GM19351 (cell line): ENCODE results near the gene FAM43B.

Source experiments
- ATAC-seq: cut with Tn5 transposase; IDR thresholded peaks from one replicate; pipeline ENCODE4 v1.9.1; 2021; ENCODE audit warnings: mild to moderate bottlenecking, moderate library complexity; ENCODE audit not compliant: unreplicated experiment

The FAM43B gene

GRCh38 chr1:20551161-20551560 is 1.2 kb upstream of the FAM43B start:
- ATAC-seq = no peak

DNA sequence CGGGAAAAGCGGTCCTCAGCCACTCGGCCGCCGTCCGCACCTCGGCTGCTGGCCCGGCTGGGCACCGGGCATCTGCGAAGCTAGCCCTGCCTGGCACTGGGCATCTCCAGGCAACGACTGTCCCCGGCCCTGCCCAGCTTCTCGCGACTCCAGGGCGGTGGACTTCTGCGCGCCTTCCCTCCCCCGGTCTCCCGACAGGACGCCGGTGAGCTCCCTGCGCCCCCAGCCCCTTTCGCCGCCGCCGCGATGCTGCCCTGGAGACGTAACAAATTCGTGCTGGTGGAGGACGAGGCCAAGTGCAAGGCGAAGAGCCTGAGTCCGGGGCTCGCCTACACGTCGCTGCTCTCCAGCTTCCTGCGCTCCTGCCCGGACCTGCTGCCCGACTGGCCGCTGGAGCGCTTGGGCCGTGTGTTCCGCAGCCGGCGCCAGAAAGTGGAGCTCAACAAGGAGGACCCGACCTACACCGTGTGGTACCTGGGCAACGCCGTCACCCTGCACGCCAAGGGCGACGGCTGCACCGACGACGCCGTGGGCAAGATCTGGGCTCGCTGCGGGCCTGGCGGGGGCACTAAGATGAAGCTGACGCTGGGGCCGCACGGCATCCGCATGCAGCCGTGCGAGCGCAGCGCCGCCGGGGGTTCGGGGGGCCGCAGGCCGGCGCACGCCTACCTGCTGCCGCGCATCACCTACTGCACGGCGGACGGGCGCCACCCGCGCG is 514 bp downstream of the FAM43B start:
- ATAC-seq = no peak

- ATAC-seq = no peak
Measured at GRCh38 chr1:20555025-20555757, 2.8 kb downstream of the FAM43B start.

DNA sequence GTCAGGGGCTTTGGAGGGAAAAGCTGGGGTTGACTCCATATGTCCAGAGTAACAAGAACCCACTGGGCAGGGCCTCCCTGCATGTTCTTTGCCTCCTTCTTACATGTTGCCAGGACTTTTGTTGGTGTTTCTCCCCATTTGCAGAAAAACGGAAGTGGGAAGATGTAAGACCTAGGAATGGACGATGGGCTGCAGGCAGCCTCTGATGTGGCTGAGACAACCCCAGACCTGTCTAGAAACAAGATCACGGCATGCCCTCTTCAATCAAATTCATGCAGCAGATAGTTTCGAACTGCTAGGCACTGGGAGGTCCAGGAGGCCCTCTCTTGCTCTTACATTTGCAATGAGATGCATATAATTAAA is 3.4 kb downstream of the FAM43B start:
- no peak for ATAC-seq

DNA sequence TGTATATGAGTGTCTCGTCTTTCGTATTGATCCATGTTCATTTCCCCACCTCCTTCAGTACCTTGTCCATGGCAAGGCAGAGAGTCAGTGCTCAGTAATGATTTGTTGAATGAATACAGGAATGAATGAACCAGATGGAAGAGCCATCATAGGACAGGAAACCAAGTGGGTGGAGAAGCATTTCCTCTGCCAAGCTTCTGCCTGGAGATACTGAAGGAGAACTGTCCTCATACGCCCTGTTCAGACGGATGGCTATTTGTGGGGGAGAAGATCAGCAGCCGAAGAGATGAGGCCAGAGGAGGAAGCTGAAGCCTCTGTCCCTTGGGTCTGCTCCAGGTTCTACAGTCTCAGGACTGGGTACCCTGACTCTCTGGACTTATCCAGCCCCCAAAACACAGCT is 5.8 kb downstream of the FAM43B start:
- no peak for ATAC-seq

DNA sequence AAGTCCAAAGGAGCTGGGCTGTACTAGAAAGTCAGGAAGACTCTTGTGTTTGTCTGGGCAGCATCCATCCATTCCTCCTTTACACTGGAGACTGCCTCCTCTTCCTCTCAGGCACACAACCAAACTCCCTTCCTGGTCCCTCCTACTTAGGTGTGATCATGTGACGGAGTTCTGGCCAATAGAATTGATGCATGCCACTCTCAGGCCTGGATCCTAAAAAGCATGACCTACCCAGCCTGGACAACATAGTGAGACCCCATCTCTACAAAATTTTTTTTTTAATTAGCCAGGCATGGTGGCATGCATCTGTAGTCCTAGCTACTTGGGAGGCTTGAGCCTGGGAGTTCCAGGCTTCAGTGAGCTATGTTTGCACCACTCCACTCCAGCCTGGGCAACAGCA is 8.6 kb downstream of the FAM43B start:
- ATAC-seq = no peak

GRCh38 chr1:20565234-20565633 is 12.9 kb downstream of the FAM43B start:
- ATAC-seq = no peak

- no peak for ATAC-seq
Measured at GRCh38 chr1:20569523-20570098, 17.2 kb downstream of the FAM43B start.

- no peak for ATAC-seq
Measured at GRCh38 chr1:20571427-20571826, 19.1 kb downstream of the FAM43B start.

- no peak for ATAC-seq
Measured at GRCh38 chr1:20573987-20574386, 21.6 kb downstream of the FAM43B start.

GRCh38 chr1:20574686-20575540 is 22.5 kb downstream of the FAM43B start:
- ATAC-seq = no peak

GRCh38 chr1:20575541-20576336 is 23.4 kb downstream of the FAM43B start:
- ATAC-seq = no peak

GRCh38 chr1:20578062-20578461 is 25.7 kb downstream of the FAM43B start:
- ATAC-seq = no peak

- ATAC-seq = no peak
Measured at GRCh38 chr1:20578721-20579395, 26.5 kb downstream of the FAM43B start.

DNA sequence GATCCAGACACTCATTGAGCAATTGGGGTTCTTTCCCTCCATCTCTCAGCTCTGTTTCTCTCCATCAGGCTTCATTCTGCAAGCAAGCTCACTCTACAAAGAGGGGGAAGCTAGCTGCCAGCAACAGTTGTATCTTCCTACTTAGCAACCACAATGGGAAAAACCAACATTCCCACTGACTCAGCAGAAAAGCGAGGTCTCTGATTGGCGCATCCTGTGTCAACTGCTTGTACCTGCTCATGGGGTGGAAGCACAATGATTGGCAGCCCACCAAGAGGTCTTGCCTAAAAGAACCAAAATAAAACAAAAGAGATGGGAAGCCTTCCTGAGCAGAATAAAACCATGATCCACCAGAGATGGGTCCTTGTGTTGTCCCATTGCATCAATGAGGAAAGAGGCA is 32.5 kb downstream of the FAM43B start:
- ATAC-seq = no peak

DNA sequence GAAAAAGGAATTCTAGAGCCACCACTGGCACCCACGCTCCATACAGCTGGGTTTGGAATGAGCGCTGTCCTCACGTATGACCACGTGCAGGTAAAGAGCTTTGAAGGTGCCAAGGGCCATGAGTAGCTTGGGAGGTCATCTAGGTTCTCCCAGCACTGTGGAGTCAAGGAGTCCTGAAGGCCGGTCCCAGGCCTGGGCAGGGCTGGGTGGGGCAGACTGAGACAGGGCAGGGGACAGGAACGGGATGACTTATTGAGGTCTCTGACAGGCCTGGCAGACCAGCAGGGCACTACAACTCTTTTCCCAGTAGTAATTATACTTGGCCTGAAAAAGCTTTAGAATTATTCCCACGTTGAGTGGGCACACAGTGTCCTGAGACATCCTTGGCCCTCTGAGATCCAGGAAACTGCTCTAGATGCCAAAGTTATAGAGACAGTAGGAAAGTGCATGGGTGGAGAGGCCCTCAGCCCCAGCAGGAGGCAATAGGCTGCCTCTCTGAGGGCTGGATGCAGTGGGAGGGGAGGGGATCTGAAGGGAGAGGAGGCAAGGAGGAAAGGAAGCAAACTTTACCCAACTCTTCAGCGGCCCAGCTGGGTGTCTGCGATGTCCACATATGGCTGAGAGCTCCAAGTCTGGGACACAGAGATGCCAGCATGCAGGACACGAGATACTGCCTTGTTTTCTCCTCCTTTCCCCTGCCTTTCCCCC is 34.7 kb downstream of the FAM43B start:
- ATAC-seq = no peak

DNA sequence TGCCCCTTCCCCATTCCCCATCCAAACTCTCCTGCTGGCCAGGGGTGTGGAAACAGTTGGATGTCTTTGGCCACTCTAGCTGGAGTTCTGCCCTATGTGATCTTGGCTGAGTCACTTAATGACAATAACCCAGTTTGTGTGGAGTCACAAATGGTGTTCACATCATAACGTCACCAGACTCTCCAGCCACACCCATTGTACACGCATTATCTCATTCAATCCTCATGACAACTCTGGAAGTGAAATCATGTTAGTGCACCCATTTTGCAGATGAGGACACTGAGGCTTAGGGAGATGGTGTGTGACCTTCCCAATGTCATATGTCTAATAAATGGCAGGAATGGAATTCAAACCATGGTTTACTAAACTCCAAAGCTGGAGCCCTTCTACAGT is 35.3 kb downstream of the FAM43B start:
- no peak for ATAC-seq

DNA sequence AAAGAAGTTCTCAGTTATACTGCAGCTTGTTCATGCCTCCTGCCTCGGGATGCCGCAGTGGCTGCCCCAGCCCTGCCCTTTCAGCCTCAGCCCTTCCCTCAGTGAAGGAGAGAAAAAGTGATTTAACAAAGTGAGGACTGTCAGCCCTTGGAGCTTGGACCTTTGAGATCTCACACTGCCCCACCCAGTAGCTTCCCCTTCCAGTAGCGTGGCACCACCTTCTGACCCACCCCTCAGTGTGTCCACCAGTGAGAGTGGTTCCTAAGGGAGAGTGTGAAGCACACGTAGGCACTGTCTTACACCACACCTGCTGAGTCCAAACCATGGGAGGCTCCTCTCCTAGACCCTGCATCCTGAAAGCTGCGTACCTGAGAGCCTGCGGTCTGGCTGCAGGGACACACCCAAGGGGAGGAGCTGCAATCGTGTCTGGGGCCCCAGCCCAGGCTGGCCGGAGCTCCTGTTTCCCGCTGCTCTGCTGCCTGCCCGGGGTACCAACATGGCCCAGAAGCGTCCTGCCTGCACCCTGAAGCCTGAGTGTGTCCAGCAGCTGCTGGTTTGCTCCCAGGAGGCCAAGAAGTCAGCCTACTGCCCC is 36.4 kb downstream of the FAM43B start, which contains the start of gene CDA:
Gene CDA (plus strand): TSS at position 464 of the 592 bp plus-strand sequence. CDS start 33 bp downstream, at position 497.
- ATAC-seq = no peak
